Activated CD8-positive, alpha-beta memory T cell treated with anti-CD3 and anti-CD28 coated beads for 48 hours (primary cell): ENCODE results near the gene RSRC1.
"Not testable (repeated sequence)": the region's sequence is repeated elsewhere in the genome, so short reads cannot be mapped to it uniquely, and the experiment has no call there.

Experiments used
- DNase-seq, 3 experiments: peaks; one replicate each; pipeline ENCODE4 v3.0.0-alpha.2; 2020; ENCODE audit warnings: low read depth in 2 of 3, low spot score in 2 of 3

RSRC1 gene

DNA sequence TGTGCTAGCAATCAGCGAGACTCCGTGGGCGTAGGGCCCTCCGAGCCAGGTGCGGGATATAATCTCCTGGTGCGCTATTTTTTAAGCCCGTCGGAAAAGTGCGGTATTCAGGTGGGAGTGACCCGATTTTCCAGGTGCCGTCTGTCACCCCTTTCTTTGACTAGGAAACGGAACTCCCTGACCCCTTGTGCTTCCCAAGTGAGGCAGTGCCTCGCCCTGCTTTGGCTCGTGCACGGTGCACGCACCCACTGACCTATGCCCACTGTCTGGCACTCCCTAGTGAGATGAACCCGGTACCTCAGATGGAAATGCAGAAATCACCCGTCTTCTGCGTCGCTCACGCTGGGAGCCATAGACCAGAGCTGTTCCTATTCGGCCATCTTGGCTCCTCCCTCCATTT lies 406.8 kb downstream of the RSRC1 start:
- DNase-seq, result not testable (repeated sequence)

DNA sequence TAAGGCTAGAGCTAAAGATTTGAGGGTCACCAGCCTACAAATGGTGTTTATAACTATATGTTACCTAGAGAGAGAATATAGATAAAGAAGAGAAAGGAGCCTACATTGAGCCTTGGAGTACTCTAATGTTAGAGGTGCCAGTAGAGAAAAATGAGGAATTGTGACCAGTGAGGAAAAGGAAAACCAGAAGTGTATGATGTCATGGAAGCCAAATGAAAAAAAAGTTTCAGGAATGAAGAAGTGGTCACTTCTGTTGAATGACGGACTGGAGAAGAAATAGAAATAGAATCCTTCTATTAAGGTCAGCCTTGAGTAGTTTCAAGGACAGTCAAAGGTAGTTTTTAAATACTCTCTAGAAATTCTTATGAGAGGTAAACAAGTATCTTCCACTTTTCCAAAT lies 409.9 kb downstream of the RSRC1 start:
- no peak for DNase-seq

DNA sequence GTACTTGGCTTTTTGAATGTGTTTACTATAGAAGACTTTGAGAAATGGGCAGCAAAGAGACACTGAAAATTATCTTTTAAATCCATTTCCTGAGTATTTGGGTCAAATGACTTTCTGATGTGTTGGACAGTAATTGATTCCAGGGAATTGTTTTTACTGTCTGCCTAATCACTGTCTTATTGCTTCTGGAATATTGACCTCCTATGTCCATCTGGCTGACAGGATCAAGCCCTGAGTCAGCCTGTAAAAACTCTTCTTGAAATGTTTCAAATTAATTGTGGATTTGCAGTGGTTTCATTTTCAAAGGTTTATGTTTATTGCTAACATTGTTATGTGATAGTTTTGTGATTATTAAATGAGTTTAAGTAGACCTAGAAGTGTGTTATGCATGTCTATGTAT lies 410.5 kb downstream of the RSRC1 start:
- DNase-seq, result no peak

DNA sequence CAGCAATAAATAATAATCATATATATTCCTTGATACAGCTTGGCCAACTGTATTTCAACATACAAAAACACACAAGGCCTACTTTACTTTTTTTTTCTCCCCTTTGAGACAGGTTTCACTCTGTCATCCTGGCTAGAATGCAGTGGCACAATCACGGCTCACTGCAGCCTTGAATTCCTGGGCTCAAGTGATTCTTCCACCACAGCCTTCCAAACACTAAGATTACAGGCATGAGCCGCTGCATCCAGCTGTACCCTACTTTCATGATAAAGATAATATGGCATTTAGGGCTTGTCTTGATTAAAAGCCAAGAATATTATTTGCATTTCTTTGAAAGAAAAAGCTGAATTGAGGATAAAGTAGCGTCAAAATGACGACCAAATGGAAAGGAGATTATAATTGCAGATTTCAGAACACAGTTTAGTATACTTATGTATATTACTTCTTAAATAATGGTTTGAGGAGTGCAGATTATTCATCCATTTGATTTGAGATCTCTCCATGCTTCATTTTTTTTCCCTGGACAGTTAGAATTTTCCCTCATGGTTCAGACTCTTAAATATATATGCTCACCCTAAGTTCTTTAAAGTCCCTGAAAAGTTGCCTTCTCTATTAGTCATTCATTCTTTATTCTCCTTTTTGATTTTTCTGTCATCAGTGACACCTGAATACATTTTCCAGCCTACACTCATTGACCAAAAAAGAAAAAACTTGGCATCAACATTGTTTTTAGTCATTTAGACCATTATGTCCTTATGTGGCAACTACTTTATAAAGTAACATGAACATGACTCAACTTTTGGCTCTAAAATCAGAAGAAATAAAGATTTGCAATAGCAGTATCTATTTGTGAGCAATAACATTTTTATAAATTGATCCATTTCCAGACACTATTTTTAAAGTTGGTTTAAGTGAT lies 412.6 kb downstream of the RSRC1 start:
- no peak for DNase-seq

DNA sequence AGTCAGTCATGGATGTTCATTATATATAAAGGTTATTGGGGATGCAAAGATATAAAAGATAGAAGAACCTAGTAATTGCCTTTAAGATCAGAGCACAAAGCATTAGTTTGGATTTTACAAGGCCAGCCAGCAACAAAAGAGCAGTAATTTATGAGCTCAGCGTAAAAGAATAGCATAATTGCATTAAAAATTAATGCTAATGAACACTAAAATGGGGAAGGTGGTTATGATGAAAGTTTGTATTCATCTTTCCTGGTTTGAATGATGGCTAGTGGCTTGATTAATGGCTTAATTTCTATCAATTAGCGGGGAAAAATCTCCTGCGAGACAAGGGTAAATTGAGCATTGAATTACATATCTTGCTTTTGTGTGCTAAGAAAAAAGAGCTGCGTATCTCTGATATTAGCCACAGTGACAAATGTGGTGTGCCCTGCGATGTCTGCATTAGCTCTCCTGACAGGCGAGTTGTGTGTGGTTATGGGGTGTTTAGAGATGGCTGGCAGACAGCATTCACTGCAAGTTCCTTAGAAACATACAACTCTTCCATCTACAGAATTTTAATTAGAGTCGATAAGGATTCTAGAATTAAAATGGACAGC lies 418.3 kb downstream of the RSRC1 start:
- DNase-seq, result no peak

DNA sequence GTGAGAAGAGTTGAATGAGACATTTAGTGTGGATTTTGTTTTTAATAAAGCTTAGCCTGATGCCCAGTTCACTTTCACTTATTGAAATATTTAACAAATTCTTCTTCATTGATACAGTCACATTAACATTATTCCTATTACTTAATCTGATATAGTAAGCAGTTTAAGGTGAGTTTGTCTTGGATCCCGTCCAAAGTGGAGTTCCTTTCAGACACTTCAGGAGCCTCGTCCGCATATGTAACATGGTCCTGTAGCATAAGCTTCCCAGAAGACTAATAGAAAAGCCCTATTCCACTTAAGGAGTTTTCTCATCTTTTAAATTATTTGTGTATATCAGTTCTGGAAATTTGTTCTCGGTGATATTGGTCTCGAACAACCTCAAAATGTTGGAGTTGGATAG lies 421.4 kb downstream of the RSRC1 start:
- no peak for DNase-seq

DNA sequence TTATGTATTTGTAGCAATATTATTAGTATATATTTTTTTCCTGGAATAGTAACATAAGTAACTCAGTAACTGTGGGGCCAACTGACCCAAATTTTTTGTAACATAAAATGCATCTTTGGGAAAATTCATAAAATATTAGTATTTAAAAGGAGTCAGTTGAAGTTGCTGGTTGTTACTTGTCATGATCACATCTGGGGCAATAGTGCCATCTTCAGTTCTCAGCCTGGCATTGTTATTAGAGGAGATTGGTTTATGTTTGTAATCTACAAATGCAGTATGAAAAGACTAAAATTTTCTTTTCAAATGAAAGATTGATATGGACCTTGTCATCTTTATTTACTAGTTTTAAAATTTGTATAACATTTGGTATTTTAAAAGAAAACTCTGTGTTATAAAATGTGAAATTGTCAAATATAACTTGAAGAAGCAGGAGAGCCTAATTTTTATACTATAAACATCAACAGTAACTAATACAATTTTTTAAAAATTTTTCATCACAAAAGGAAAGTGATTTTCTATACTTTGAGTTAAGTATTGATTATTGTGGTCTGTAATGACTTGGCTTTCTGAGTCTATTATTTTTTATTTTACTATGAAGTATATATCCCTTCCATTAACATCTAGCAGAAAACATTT lies 422.3 kb downstream of the RSRC1 start:
- DNase-seq, result no peak

DNA sequence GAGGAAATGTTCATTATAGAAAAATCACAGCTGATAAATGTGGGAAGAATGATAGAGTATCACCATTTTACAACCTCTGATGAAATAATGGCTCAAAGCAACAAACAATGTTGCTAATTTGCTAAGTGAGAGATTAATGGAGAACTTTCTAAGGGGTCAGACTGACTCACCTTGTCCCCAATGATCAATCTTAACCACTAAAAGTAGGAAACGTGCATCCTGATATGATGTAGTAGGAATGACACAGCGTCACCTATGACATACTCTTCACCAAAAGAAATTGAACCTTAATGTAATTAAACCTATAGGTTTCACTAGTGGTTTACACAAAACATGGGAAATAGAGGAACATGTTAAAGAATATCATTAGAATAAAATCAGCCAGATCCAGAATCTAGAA lies 426.0 kb downstream of the RSRC1 start:
- no peak for DNase-seq

DNA sequence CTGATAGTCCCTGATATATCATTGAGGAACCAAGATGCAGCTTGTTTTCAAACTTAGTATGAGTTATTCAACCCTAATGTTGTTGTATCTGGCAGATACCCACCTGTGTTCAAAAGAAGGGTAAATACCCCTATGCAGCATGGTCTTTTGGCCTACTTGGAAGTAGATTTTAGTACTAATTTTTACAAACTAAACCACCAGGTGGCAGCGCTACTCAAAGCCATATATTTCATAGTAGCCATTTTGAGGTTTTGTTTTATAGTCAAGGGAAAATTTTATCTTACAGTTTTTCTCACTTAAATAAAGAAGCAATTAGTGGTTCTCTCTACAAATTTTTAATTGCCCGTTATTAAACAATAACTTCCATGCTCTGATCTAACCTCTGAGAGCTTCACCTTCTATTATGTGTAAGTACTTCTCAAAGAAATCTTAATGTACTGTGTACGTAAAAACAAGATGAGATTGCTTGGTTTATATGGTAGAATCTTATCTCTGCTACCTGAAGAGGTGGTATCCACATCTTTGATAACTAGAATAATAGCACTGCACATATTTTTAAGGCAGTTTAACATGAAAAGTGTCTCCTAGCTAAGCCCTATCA lies 429.6 kb downstream of the RSRC1 start:
- no peak for DNase-seq

DNA sequence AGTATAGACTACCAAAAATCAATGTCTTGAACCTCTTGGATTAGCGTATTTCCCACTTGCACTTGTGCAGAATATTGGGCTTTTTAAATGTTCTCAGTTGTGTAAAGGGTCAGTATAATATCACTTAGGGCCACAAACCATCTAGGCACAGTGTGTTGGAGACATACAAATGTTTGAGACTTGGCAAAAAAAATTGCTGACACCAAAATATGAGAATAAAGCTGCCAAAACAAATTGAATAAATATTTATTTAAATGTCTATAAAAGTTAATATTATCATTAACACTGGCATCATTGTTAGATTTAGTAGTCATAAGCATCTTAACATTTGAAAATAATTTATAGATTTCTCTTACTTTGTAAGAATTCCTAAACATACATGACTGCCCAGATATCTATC lies 430.2 kb downstream of the RSRC1 start:
- DNase-seq, result no peak

DNA sequence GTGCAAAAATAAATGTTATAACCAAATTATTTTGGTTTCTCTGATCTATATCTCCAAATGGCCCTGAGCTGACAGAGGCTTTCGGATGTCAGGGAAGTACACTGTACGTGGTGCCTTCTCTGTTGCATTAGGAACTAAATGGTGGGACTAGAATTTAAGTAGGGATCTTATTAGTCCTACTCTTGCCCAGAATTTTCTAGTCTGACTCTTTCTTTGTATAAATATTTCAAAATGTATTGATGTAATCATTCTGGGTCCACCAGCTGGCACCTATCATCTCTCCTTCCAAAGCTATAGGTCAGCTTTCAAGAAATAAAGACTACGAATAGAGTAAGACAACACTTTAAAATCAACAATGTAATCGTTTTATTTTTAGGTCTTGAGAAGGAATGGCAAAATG lies 438.8 kb downstream of the RSRC1 start:
- DNase-seq, result no peak

DNA sequence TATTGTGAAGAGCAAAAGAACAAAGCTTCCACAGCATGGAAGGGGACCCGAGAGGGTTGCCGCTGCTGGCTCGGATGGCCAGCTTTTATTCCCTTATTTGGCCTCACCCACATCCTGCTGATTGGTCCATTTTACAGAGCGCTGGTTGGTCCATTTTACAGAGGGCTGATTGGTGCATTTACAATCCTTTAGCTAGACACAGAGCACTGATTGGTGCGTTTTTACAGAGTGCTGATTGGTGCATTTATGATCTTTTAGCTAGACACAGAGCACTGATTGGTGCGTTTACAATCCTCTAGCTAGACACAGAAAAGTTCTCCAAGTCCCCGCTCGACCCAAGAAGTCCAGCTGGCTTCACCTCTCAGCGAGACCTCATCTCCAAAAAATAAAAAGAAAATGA lies 440.0 kb downstream of the RSRC1 start:
- not testable (repeated sequence) for DNase-seq

DNA sequence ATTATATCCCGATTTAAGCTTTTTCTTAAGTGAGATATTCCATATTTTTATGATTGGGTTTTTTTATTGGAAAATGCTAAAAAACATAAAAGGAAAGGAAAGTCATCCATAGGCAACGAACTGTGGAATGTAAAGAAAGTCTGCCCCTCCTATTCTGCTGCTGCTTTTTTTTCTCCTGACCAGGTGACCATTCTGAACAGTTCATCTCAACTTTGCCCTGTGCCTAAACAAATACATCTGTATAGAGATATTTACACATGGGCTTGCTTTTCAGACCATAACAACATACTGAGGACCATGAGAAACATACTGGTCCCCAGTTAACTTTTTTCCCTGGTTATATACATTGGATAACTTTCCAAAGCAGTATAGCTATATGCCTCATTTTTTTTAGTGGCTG lies 442.2 kb downstream of the RSRC1 start:
- no peak for DNase-seq

DNA sequence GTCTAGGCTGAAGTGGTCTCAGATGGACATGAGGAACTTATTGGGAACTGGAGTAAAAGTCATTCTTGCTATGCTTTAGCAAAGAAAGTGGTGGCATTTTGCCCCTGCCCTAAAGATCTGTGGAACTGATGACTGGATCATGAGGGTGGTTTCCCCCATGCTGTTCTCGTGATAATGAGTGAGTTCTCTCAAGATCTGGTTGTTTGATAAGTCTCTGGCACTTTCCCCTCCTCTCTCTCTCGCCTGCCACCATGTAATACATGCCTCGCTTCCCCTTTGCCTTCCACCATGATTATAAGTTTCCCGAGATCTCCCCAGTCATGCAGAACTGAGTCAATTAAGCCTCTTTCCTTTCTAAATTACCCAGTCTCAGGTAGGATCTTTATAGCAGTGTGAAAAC lies 449.6 kb downstream of the RSRC1 start:
- no peak for DNase-seq

DNA sequence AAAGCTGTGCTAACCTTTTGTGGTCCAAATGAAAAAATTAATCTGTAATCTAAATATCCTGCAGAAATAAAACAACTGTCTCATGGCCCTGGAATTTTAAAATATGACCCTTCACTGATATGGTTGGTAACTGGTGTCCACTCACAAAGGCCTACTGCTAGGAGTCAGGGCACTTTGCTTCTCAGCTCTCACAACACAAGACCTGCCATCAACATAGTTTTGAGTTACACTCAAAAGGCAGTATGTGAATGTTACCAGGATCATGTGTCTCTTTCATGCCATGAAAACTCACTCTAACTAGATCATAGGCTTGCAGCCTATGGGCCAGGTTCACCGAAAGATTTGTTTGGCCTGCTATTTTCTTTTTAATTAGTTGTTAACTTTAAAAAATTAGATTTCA lies 451.1 kb downstream of the RSRC1 start:
- DNase-seq, result no peak

DNA sequence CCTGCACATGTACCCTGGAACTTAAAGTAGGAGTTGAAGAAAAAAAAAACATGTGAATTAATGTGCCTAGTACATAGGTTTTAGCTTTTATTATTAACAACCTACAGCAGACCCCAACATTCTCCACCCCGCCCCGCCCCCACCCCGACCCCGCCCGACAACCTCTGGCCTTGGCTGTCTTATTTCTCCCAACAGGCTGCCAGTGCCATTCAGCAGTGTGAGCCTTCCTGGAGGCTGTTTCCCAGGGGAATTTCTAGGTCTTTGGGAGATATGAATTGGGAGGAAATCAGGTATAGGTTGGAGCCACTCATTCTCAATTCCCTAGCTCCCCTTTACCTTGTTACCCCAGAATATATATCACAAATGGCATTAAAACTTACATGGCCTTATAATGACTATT lies 452.8 kb downstream of the RSRC1 start:
- DNase-seq, result no peak

DNA sequence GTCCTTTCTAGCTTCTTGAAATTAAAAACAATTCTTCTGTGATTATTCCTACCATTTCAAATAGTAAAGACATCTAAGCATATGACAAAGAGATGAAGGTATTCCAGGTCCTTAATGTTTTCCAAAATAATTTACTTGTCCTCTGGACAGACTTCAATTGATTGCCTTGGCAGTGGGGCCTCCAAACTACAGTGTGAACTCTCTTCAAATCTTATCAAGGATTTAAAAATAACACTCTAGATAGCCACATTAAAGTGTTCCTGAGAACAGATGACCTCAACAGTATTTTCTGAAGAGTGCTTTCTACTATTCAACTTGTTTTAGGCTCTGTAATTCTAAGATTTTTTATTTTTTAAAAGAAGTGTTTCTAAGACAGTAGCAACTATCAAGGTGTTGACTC lies 453.2 kb downstream of the RSRC1 start:
- no peak for DNase-seq

DNA sequence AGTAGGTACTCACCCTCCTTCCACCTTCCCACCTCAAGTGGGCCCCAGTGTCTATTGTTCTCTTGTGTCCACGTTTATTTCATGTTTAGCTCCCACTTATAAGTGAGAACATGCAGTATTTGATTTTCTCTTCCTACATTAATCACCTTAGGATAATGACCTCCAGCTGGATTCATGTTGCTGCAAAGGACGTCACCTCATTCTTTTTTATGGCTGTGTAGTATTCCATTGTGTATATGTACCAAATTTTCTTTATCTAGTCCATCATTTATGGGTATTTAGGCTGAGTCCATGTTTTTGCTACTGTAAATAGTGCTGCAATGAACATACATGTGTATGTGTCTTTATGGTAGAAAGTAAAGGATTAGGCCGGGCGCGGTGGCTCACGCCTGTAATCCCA lies 455.2 kb downstream of the RSRC1 start:
- DNase-seq, result no peak

DNA sequence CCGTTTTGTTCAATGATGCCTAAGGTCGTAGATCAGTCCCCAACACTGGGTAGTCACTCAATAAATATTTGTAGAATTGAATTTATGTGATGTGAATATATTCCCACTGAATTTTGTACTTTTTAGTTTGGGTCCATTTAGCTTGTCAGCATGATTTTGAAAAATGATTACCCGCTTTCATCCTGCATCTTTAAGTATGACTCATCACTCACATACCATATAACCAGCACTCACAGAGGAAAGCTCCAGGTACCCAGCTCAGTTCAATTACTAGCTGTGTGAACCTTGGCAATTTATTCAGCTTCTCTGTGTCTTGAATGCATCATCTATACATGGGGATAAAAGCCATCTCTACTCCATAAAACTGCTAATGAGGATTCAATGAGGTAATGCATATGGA lies 458.9 kb downstream of the RSRC1 start:
- no peak for DNase-seq

DNA sequence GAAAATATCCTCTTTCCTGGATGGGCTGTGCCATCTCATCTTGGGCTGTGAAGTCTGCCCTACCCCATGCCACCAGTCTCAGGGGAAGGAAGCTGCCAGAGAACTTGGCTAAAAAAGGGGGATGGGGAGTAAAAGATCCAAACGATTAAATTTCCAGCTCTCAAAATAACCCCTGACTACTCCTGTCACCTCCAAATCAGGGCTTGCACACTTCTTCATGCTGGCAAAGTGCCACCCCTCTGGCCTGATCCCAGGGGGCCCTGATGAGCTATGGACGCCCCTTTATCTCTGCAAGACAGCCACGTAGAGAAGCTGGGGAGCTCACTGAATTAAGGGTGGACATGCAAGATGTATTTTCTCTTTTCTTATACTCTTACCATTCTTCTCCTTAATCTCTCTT lies 459.9 kb downstream of the RSRC1 start:
- no peak for DNase-seq

DNA sequence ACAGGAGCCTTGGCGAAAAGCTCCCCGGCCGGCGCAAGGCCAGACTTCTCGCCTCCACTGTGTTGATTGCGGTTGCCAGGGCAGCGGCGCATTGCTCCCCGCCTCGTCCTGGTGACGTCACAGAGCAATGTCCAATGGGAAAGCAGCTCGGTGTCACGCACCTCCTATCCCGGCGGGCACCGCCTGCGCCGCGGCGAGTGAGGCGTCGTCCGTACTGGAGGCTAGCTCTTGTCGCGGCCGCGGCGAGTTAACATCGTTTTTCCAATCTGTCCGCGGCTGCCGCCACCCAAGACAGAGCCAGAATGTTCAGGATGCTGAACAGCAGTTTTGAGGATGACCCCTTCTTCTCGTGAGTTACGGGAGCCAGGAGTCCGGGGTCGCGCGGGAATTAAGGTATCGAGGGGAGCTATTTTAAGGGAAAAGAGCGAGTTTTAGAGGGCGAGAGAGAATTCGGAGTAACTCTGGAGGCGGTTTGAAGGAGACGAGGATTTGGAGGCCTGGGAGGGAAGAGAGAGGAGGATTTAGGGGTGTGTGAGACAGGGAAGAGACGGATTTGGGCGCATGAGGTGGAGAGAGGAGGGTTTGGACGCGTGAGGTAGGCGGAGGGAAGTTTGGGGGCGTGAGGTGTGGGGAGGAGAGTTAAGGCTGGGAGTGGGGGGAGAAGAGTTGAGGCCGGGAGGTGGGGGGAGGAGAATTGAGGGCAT lies 461.3 kb downstream of the RSRC1 start, which contains the start of gene MLF1:
Gene MLF1 (plus strand): TSS at position 196 of the 704 bp plus-strand sequence. CDS start 107 bp downstream, at position 303.
- DNase-seq, result peak; percentile 20 to 71 (median 53)
